ENCODE data around the gene WNT7A.

The WNT7A gene

GRCh38 chr3:13842226-13842625 is 37.6 kb downstream of the WNT7A start:
- no peak for TF ChIP-seq EZH2 (IDR thresholded peaks at IDR 0.05; ENCODE audit: borderline replicate concordance, low read depth, low read length, severe bottlenecking)
- TF ChIP-seq, protein P1, sequence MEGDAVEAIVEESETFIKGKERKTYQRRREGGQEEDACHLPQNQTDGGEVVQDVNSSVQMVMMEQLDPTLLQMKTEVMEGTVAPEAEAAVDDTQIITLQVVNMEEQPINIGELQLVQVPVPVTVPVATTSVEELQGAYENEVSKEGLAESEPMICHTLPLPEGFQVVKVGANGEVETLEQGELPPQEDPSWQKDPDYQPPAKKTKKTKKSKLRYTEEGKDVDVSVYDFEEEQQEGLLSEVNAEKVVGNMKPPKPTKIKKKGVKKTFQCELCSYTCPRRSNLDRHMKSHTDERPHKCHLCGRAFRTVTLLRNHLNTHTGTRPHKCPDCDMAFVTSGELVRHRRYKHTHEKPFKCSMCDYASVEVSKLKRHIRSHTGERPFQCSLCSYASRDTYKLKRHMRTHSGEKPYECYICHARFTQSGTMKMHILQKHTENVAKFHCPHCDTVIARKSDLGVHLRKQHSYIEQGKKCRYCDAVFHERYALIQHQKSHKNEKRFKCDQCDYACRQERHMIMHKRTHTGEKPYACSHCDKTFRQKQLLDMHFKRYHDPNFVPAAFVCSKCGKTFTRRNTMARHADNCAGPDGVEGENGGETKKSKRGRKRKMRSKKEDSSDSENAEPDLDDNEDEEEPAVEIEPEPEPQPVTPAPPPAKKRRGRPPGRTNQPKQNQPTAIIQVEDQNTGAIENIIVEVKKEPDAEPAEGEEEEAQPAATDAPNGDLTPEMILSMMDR (IDR thresholded peaks at IDR 0.05; ENCODE audit: borderline replicate concordance, extremely low read depth, low read length, poor library complexity, severe bottlenecking): no peak
- Histone ChIP-seq H4K20me1 (ENCODE audit: insufficient read depth, low read length) (no peaks in the 10 kb centered on the region), H3K79me2 (ENCODE audit: insufficient read depth, low read length) (no peaks in the 10 kb centered on the region), H3K27ac (ENCODE audit: low read length) (no peak overlapping the region), H3K9me3 (ENCODE audit: insufficient read depth, low read length, severe bottlenecking) (no peaks in the 10 kb centered on the region), H3K4me2 (ENCODE audit: insufficient read depth, low read length) (no peak overlapping the region), H3K36me3 (ENCODE audit: insufficient read depth, low read length) (no peaks in the 10 kb centered on the region), H3K27me3 (ENCODE audit: insufficient read depth, low read length, poor library complexity) (no peaks in the 10 kb centered on the region), H3K4me3 (ENCODE audit: low read depth in 1 of 2, low read length in 2 of 2) (no peak overlapping the region), H3K9ac (ENCODE audit: low read depth, low read length) (no peak overlapping the region), H2AFZ (ENCODE audit: low read depth, low read length) (no peak overlapping the region), H3K4me1 (ENCODE audit: insufficient read depth, low read length) (no peaks in the 10 kb centered on the region)
- DNase-seq (no peak), ATAC-seq (ENCODE audit: insufficient read depth, low read depth) (no peak)

DNA sequence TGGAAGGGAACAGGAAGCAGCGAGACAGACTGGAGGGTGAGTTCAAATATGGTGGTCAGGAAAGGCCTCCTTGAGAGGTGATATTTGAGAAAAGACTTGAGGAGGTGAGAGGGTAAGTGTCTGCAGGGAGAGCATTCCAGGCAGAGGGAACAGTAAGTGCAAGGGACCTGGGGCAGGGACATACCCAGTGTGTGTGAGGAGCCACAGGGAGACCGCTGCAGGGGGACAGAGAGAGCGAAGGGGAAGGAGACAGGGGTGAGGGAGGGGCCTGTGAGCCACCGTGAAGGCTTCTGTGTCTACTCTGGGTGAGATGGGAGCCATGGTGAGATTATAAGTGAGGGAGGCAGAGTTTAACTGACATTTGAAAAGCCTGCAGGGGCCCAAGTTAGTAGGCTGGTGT is 38.0 kb downstream of the WNT7A start:
- H3K27me3 ChIP-seq (ENCODE audit: insufficient read depth, low read length, poor library complexity): no peaks in the 10 kb centered on the region
- H3K4me2 ChIP-seq (ENCODE audit: insufficient read depth, low read length): no peak overlapping the region
- H3K79me2 ChIP-seq (ENCODE audit: insufficient read depth, low read length): no peaks in the 10 kb centered on the region
- H4K20me1 ChIP-seq (ENCODE audit: insufficient read depth, low read length): no peaks in the 10 kb centered on the region
- no peaks in the 10 kb centered on the region for H3K4me1 ChIP-seq (ENCODE audit: insufficient read depth, low read length)
- no peak overlapping the region for H3K27ac ChIP-seq (ENCODE audit: low read length)
- no peak overlapping the region for H3K4me3 ChIP-seq (ENCODE audit: low read depth in 1 of 2, low read length in 2 of 2)
- H3K9ac ChIP-seq (ENCODE audit: low read depth, low read length): no peak overlapping the region
- ATAC-seq (ENCODE audit: insufficient read depth, low read depth) (no peak), DNase-seq (no peak)
- no peaks in the 10 kb centered on the region for H3K36me3 ChIP-seq (ENCODE audit: insufficient read depth, low read length)
- no peak overlapping the region for H2AFZ ChIP-seq (ENCODE audit: low read depth, low read length)
- H3K9me3 ChIP-seq (ENCODE audit: insufficient read depth, low read length, severe bottlenecking): no peaks in the 10 kb centered on the region
- TF ChIP-seq, protein P1 (IDR thresholded peaks at IDR 0.05; ENCODE audit: borderline replicate concordance, extremely low read depth, low read length, poor library complexity, severe bottlenecking): no peak
- TF ChIP-seq EZH2 (IDR thresholded peaks at IDR 0.05; ENCODE audit: borderline replicate concordance, low read depth, low read length, severe bottlenecking): no peak

DNA sequence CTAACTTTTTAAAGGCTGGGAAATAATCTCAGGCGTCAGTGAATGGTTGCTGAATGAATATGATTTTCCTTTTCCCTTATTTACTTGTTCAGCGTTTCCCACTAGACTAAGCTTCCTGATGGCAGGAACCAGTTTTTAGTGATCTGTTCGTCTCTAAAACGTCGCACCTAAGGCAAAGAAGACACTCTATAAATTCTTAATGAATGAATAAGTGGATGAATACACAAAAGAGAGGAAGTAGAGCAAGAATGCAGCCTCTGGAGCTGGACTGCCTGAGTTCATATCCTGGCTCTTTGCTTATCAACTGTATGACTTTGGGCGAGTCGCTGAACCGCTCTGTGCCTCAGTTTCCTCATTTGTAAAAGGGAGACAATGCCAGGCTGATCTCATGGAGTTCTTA is 38.7 kb downstream of the WNT7A start:
- no peaks in the 10 kb centered on the region for H3K27me3 ChIP-seq (ENCODE audit: insufficient read depth, low read length, poor library complexity)
- H4K20me1 ChIP-seq (ENCODE audit: insufficient read depth, low read length): no peaks in the 10 kb centered on the region
- H3K4me2 ChIP-seq (ENCODE audit: insufficient read depth, low read length): no peak overlapping the region
- H3K4me3 ChIP-seq (ENCODE audit: low read depth in 1 of 2, low read length in 2 of 2): no peak overlapping the region
- DNase-seq (no peak), ATAC-seq (ENCODE audit: insufficient read depth, low read depth) (no peak)
- H3K27ac ChIP-seq (ENCODE audit: low read length): no peak overlapping the region
- no peak overlapping the region for H3K9ac ChIP-seq (ENCODE audit: low read depth, low read length)
- H2AFZ ChIP-seq (ENCODE audit: low read depth, low read length): no peak overlapping the region
- no peak for TF ChIP-seq EZH2 (IDR thresholded peaks at IDR 0.05; ENCODE audit: borderline replicate concordance, low read depth, low read length, severe bottlenecking)
- TF ChIP-seq, protein P1 (IDR thresholded peaks at IDR 0.05; ENCODE audit: borderline replicate concordance, extremely low read depth, low read length, poor library complexity, severe bottlenecking): no peak
- H3K36me3 ChIP-seq (ENCODE audit: insufficient read depth, low read length): no peaks in the 10 kb centered on the region
- no peaks in the 10 kb centered on the region for H3K79me2 ChIP-seq (ENCODE audit: insufficient read depth, low read length)
- H3K9me3 ChIP-seq (ENCODE audit: insufficient read depth, low read length, severe bottlenecking): no peaks in the 10 kb centered on the region
- H3K4me1 ChIP-seq (ENCODE audit: insufficient read depth, low read length): no peaks in the 10 kb centered on the region

- Histone ChIP-seq H3K4me3 (ENCODE audit: low read depth in 1 of 2, low read length in 2 of 2) (no peak overlapping the region), H2AFZ (ENCODE audit: low read depth, low read length) (no peak overlapping the region), H3K36me3 (ENCODE audit: insufficient read depth, low read length) (no peaks in the 10 kb centered on the region), H3K4me1 (ENCODE audit: insufficient read depth, low read length) (no peaks in the 10 kb centered on the region), H3K27me3 (ENCODE audit: insufficient read depth, low read length, poor library complexity) (no peaks in the 10 kb centered on the region), H3K9me3 (ENCODE audit: insufficient read depth, low read length, severe bottlenecking) (no peaks in the 10 kb centered on the region), H3K27ac (ENCODE audit: low read length) (no peak overlapping the region), H4K20me1 (ENCODE audit: insufficient read depth, low read length) (no peaks in the 10 kb centered on the region), H3K9ac (ENCODE audit: low read depth, low read length) (no peak overlapping the region), H3K4me2 (ENCODE audit: insufficient read depth, low read length) (no peak overlapping the region), H3K79me2 (ENCODE audit: insufficient read depth, low read length) (no peaks in the 10 kb centered on the region)
- no peak for TF ChIP-seq EZH2 (IDR thresholded peaks at IDR 0.05; ENCODE audit: borderline replicate concordance, low read depth, low read length, severe bottlenecking)
- TF ChIP-seq, protein P1 (IDR thresholded peaks at IDR 0.05; ENCODE audit: borderline replicate concordance, extremely low read depth, low read length, poor library complexity, severe bottlenecking): no peak
- DNase-seq (no peak), ATAC-seq (ENCODE audit: insufficient read depth, low read depth) (no peak)
Measured at GRCh38 chr3:13840456-13840855, 39.4 kb downstream of the WNT7A start.

Measured in DND-41 (cell line).